ENCODE measurements around the gene HBM.
"Not testable (repeated sequence)": the region's sequence is repeated elsewhere in the genome, so short reads cannot be mapped to it uniquely, and the experiment has no call there.

DNA sequence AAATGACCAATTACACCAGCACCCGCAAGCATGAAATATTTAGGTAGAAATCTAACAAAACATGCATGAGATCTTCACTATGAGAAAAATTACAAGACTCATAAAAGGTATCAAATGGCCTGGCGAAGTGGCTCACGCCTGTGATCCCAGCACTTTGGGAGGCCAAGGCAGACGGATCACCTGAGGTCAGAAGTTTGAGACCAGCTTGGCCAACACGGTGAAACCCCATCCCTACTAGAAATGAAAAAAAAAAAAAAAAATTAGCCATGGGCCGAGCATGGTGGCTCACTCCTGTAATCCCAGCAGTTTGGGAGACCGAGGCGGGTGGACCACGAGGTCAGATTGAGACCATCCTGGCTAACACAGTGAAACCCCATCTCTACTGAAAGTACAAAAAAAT is 38.3 kb downstream of the HBM start:
- TF ChIP-seq, protein P1, sequence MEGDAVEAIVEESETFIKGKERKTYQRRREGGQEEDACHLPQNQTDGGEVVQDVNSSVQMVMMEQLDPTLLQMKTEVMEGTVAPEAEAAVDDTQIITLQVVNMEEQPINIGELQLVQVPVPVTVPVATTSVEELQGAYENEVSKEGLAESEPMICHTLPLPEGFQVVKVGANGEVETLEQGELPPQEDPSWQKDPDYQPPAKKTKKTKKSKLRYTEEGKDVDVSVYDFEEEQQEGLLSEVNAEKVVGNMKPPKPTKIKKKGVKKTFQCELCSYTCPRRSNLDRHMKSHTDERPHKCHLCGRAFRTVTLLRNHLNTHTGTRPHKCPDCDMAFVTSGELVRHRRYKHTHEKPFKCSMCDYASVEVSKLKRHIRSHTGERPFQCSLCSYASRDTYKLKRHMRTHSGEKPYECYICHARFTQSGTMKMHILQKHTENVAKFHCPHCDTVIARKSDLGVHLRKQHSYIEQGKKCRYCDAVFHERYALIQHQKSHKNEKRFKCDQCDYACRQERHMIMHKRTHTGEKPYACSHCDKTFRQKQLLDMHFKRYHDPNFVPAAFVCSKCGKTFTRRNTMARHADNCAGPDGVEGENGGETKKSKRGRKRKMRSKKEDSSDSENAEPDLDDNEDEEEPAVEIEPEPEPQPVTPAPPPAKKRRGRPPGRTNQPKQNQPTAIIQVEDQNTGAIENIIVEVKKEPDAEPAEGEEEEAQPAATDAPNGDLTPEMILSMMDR (conservative IDR thresholded peaks at IDR 0.05): not testable (repeated sequence)
- not testable (repeated sequence) for TF ChIP-seq EZH2 (IDR thresholded peaks at IDR 0.05; ENCODE audit: low read depth)

Data from PC-9 (cell line).